ENCODE results near the gene ZNF445. TPM values are rescaled to one million over a fixed set of nuclear protein-coding genes. Genes with fewer than 3 reads are reported as not detected.

The ZNF445 gene
- polyA plus RNA-seq, 2 donors: 1.4 to 3.2 TPM

DNA sequence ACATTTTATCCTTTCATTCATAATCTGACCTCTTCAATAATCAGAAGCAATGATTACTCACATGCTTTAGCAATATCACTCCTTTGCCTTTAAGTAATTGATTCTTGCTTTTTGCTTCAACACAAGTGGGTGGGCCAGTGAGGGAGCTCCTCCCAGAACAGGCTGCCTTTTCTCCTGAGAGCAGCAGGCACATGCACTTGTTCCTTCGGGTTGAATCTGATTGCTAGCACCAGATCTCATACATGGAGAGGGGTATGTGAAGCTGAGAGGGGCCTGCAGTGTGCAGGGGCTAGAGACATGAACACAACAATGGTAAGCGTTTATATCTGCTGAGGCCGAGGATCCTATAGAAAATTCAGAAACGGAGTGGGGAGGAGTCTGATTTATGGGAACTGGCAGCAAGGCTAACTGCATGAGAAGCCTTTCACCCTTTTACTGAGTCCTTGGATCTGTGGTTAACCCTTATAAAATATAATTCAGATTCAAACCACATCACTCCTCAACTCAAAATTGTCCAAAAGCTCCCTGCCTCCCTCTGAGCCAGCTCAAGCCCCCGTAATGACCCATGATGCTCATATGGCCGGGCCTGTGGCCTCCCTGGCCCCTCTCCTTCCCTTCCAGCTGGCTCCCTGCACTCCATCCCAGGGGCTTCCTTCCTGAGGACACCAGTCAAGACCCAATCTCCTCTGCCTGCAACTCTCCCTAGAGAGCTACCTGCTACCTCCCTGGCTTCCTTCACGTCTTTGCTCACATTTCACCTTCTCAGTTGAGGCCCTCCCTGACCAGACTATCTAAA lies 32.4 kb downstream of the ZNF445 start:
- Histone ChIP-seq H3K36me3 (ENCODE audit: control insufficient read depth in 2 of 2, insufficient read depth in 2 of 2, low read length in 1 of 2) (peaks cover 19 to 20% of the 10 kb centered on the region in 2 donors), H3K4me3 (ENCODE audit: low read depth in 1 of 2, low read length in 2 of 2) (no peak overlapping the region), H3K27ac (ENCODE audit: low read depth in 2 of 2, low read length in 1 of 2) (no peak overlapping the region), H3K9me3 (ENCODE audit: control insufficient read depth in 2 of 2, insufficient read depth in 1 of 2, low read depth in 1 of 2, low read length in 1 of 2) (peaks cover 2 to 10% of the 10 kb centered on the region in 2 donors), H3K4me1 (ENCODE audit: control insufficient read depth in 2 of 2, insufficient read depth in 2 of 2, low read length in 1 of 2) (no peaks in the 10 kb centered on the region), H3K27me3 (ENCODE audit: control insufficient read depth in 1 of 2, insufficient read depth in 2 of 2, low read length in 2 of 2) (no peaks in the 10 kb centered on the region)
- 97 to 98% methylated on average over 7 of the region's 7 CpGs for WGBS, 2 donors

DNA sequence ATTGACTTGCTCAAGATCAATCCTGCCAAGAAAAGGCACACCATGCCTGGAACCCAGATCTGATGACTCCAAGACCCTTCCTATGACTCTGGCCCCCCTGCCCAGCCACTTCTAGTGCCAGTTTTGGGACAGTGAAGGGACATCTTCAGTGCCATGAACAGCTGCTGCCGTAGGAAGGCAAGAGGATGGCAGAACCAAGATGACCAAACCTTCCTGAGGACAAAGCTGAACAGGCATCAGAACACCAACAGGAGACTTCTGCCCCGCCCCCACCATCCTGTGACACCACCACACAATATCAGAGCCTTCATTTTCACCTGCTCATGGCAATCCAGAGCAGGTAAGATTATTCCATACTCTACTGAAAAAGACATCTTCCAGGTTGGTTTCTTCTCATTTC lies 33.0 kb downstream of the ZNF445 start:
- no peaks in the 10 kb centered on the region for H3K4me1 ChIP-seq (ENCODE audit: control insufficient read depth in 2 of 2, insufficient read depth in 2 of 2, low read length in 1 of 2)
- H3K36me3 ChIP-seq (ENCODE audit: control insufficient read depth in 2 of 2, insufficient read depth in 2 of 2, low read length in 1 of 2): peaks cover 17 to 18% of the 10 kb centered on the region in 2 donors
- H3K27ac ChIP-seq (ENCODE audit: low read depth in 2 of 2, low read length in 1 of 2): no peak overlapping the region
- H3K4me3 ChIP-seq (ENCODE audit: low read depth in 1 of 2, low read length in 2 of 2): no peak overlapping the region
- H3K9me3 ChIP-seq (ENCODE audit: control insufficient read depth in 2 of 2, insufficient read depth in 1 of 2, low read depth in 1 of 2, low read length in 1 of 2): peaks cover 2 to 10% of the 10 kb centered on the region in 2 donors
- no peaks in the 10 kb centered on the region for H3K27me3 ChIP-seq (ENCODE audit: control insufficient read depth in 1 of 2, insufficient read depth in 2 of 2, low read length in 2 of 2)
- 98 to 100% methylated on average over 2 of the region's 2 CpGs for WGBS, 2 donors

DNA sequence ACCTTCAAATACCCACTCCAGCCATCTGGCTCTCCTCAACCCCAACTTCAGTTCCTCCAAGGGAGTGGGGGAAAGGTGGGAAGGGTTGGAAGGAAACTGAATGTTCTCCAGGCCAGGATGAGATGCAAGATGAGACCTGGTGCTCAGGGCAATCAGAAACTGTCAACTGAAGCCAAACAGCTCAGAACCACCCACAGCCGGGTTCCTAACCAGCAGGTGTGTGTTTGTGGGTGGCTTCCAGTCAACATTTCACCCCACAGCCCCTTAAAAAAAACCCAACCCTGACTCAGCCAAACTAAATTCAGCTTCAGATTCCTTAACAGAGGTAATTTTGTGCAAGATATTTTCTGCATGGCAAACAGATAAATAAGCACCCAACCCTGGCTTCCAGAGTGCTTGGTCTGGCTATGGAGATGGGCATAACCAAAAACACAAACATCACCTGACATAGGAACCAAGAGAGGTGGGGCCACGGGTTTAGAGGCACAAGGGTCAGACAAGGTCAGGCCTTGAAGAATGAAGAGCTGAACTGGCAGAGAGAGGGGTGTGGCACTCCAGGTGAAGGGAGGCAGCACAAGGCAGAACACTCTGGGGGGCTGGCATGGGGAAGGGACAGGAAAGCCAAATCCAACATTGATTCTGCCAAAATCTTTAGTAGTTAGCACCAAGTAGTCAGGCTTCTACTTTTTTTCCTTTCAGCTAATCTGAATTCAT lies 34.7 kb downstream of the ZNF445 start:
- H3K4me1 ChIP-seq (ENCODE audit: control insufficient read depth in 2 of 2, insufficient read depth in 2 of 2, low read length in 1 of 2): no peaks in the 10 kb centered on the region
- H3K36me3 ChIP-seq (ENCODE audit: control insufficient read depth in 2 of 2, insufficient read depth in 2 of 2, low read length in 1 of 2): peaks cover 4 to 8% of the 10 kb centered on the region in 2 donors
- H3K4me3 ChIP-seq (ENCODE audit: low read depth in 1 of 2, low read length in 2 of 2): no peak overlapping the region
- no peaks in the 10 kb centered on the region for H3K27me3 ChIP-seq (ENCODE audit: control insufficient read depth in 1 of 2, insufficient read depth in 2 of 2, low read length in 2 of 2)
- peaks cover 2 to 6% of the 10 kb centered on the region in 2 donors for H3K9me3 ChIP-seq (ENCODE audit: control insufficient read depth in 2 of 2, insufficient read depth in 1 of 2, low read depth in 1 of 2, low read length in 1 of 2)
- no peak overlapping the region for H3K27ac ChIP-seq (ENCODE audit: low read depth in 2 of 2, low read length in 1 of 2)
- 64 to 65% methylated on average over 2 of the region's 2 CpGs for WGBS, 2 donors

DNA sequence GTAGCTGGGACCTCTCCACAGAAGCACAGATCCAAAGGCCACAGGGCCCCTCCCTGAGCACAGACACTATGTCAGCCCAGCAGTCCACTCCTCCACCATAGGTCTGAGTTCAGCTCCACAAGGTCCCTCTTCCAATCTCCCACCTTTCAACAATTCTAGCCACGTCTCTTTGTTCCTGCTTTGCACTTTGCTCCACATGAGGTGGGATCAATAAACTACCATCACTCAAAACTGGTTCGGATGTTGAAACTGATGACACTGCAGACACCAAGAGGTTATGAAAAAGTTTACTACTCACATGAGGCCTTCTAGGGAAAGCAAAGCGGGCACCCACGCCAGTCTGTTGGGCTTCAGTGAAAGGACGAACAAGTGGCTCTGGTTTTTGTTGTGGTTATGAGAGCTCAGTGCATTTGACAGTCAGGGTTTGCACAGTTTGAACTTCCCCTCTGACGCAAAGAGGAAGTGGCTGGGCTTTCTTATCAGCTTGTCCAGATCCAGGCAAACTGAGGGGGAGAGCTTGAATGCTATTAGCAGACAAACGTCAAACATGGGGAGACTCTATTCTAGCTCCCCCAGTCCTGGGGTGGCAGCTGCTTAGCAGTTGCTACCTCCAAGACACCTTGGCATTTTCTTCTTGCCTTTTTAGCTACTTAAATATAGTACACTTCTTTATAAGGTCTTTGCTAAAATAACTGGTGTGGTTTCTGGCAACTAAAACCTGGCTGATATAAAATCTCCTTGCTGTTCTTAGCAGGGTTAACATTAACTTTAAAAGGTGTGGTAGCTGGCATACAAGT lies 37.8 kb downstream of the ZNF445 start:
- peak overlapping the region; percentile 53 to 56 for H3K27ac ChIP-seq (ENCODE audit: low read depth in 2 of 2, low read length in 1 of 2)
- no peaks in the 10 kb centered on the region for H3K27me3 ChIP-seq (ENCODE audit: control insufficient read depth in 1 of 2, insufficient read depth in 2 of 2, low read length in 2 of 2)
- peaks cover 0 to 2% of the 10 kb centered on the region in 2 donors for H3K36me3 ChIP-seq (ENCODE audit: control insufficient read depth in 2 of 2, insufficient read depth in 2 of 2, low read length in 1 of 2)
- H3K9me3 ChIP-seq (ENCODE audit: control insufficient read depth in 2 of 2, insufficient read depth in 1 of 2, low read depth in 1 of 2, low read length in 1 of 2): no peaks in the 10 kb centered on the region
- 36 to 53% methylated on average over 7 of the region's 7 CpGs for WGBS, 2 donors
- H3K4me3 ChIP-seq (ENCODE audit: low read depth in 1 of 2, low read length in 2 of 2): no peak overlapping the region
- no peaks in the 10 kb centered on the region for H3K4me1 ChIP-seq (ENCODE audit: control insufficient read depth in 2 of 2, insufficient read depth in 2 of 2, low read length in 1 of 2)

DNA sequence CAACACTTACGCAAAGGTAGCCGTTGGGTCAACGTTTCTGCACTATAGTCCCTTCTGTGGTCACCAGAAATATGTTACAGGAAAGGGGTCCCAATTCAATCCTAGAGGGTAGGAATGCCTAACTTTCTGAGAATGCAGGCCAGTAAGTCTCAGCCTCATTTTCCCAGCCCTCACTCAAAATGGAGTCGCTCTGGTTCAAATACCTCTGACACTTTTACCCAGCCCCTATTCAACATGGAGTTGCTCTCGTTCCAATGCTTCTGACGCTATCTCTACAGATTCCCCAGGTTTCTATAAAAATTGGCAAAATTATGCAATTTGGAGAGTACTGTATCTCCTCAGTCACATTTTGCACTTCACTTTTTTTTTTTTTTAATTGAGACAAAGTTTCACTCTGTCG lies 39.7 kb downstream of the ZNF445 start:
- Histone ChIP-seq H3K27ac (ENCODE audit: low read depth in 2 of 2, low read length in 1 of 2) (no peak overlapping the region), H3K27me3 (ENCODE audit: control insufficient read depth in 1 of 2, insufficient read depth in 2 of 2, low read length in 2 of 2) (no peaks in the 10 kb centered on the region), H3K4me3 (ENCODE audit: low read depth in 1 of 2, low read length in 2 of 2) (no peak overlapping the region), H3K36me3 (ENCODE audit: control insufficient read depth in 2 of 2, insufficient read depth in 2 of 2, low read length in 1 of 2) (peaks cover 0 to under 1% of the 10 kb centered on the region in 2 donors), H3K9me3 (ENCODE audit: control insufficient read depth in 2 of 2, insufficient read depth in 1 of 2, low read depth in 1 of 2, low read length in 1 of 2) (no peaks in the 10 kb centered on the region), H3K4me1 (ENCODE audit: control insufficient read depth in 2 of 2, insufficient read depth in 2 of 2, low read length in 1 of 2) (no peaks in the 10 kb centered on the region)
- 96 to 98% methylated on average over 7 of the region's 7 CpGs for WGBS, 2 donors

DNA sequence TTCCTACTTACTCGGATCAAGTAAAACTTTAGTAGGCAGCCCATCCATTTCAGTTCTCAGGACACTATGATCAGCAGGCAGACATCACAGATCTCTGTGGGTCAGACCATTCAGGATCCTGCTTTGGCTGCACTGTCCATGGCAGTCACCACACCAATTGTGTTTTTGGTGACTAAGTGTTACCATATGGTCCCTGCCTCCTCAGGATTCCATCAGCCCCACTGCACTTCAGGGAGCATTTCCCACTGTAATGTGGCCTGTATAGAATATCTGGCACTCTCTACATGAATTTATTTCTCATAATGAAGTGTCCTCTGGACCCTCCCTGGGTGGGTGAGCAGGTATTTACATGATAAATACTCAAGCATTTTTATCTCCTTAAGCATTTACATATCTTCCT lies 41.3 kb downstream of the ZNF445 start:
- H3K9me3 ChIP-seq (ENCODE audit: control insufficient read depth in 2 of 2, insufficient read depth in 1 of 2, low read depth in 1 of 2, low read length in 1 of 2): no peaks in the 10 kb centered on the region

DNA sequence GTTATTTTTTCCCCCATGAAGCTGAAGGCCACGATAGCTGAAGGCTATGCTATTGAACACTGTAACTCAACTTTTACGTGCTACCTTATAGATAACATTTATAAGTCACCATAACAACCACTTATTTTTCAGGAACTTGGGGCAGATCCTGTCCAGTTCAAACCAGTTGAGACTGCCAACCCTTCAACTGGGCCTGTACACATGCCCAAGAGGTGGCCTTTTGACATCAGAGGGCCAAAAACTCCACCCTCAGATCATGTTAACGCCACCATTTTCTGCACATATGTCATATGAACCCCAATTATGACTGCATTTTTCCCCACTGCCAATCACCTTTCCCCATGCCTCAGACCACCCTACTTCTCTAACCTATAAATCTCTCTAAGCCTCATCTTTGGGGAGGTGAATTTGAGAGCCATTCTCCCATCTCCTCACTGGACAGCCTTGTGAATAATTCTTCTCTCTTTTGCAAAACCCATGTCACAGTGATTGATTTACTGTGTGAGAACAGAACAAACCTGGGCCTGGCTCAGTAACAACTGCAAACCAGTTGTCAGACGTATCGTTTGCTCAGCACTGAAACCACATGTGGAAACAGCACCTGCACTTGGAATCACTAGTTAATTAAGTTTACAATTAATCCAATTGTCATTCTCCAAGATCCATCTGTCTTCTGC lies 42.5 kb downstream of the ZNF445 start:
- Histone ChIP-seq H3K9me3 (ENCODE audit: control insufficient read depth in 2 of 2, insufficient read depth in 1 of 2, low read depth in 1 of 2, low read length in 1 of 2) (no peaks in the 10 kb centered on the region), H3K27ac (ENCODE audit: low read depth in 2 of 2, low read length in 1 of 2) (no peak overlapping the region), H3K27me3 (ENCODE audit: control insufficient read depth in 1 of 2, insufficient read depth in 2 of 2, low read length in 2 of 2) (no peaks in the 10 kb centered on the region), H3K4me3 (ENCODE audit: low read depth in 1 of 2, low read length in 2 of 2) (no peak overlapping the region), H3K4me1 (ENCODE audit: control insufficient read depth in 2 of 2, insufficient read depth in 2 of 2, low read length in 1 of 2) (no peaks in the 10 kb centered on the region), H3K36me3 (ENCODE audit: control insufficient read depth in 2 of 2, insufficient read depth in 2 of 2, low read length in 1 of 2) (no peaks in the 10 kb centered on the region)
- WGBS, 2 donors: 58% methylated on average over 5 of the region's 5 CpGs

More for the DNA sequence above, 41.3 kb downstream of the ZNF445 start:
- WGBS, 2 donors: 91 to 92% methylated on average over 1 of the region's 1 CpG
- Histone ChIP-seq H3K27me3 (ENCODE audit: control insufficient read depth in 1 of 2, insufficient read depth in 2 of 2, low read length in 2 of 2) (no peaks in the 10 kb centered on the region), H3K27ac (ENCODE audit: low read depth in 2 of 2, low read length in 1 of 2) (no peak overlapping the region), H3K36me3 (ENCODE audit: control insufficient read depth in 2 of 2, insufficient read depth in 2 of 2, low read length in 1 of 2) (no peaks in the 10 kb centered on the region), H3K4me3 (ENCODE audit: low read depth in 1 of 2, low read length in 2 of 2) (no peak overlapping the region), H3K4me1 (ENCODE audit: control insufficient read depth in 2 of 2, insufficient read depth in 2 of 2, low read length in 1 of 2) (no peaks in the 10 kb centered on the region)

DNA sequence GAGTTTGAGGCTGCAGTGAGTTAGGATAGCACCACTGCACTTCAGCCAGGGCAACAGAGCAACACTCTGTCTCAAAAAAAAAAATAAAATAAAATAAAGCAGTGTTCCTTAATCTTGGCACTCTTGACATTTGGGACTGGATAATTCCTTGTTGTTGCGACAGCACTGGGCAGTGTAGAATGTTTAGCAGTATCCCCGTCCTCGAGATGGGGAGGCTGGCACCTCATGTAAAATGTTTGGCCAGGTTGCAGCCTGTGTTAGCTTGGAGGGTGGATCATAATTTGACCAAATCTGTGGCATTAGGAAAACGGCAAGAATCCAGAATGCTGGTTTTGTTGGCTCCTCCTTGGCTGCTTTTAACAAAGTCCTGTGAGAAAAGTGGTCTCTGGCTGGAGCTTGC lies 47.0 kb downstream of the ZNF445 start:
- no peaks in the 10 kb centered on the region for H3K9me3 ChIP-seq (ENCODE audit: control insufficient read depth in 2 of 2, insufficient read depth in 1 of 2, low read depth in 1 of 2, low read length in 1 of 2)
- H3K4me3 ChIP-seq (ENCODE audit: low read depth in 1 of 2, low read length in 2 of 2): no peak overlapping the region
- 69 to 71% methylated on average over 4 of the region's 4 CpGs for WGBS, 2 donors
- no peak overlapping the region for H3K27ac ChIP-seq (ENCODE audit: low read depth in 2 of 2, low read length in 1 of 2)
- H3K4me1 ChIP-seq (ENCODE audit: control insufficient read depth in 2 of 2, insufficient read depth in 2 of 2, low read length in 1 of 2): no peaks in the 10 kb centered on the region
- H3K27me3 ChIP-seq (ENCODE audit: control insufficient read depth in 1 of 2, insufficient read depth in 2 of 2, low read length in 2 of 2): no peaks in the 10 kb centered on the region
- H3K36me3 ChIP-seq (ENCODE audit: control insufficient read depth in 2 of 2, insufficient read depth in 2 of 2, low read length in 1 of 2): no peaks in the 10 kb centered on the region

DNA sequence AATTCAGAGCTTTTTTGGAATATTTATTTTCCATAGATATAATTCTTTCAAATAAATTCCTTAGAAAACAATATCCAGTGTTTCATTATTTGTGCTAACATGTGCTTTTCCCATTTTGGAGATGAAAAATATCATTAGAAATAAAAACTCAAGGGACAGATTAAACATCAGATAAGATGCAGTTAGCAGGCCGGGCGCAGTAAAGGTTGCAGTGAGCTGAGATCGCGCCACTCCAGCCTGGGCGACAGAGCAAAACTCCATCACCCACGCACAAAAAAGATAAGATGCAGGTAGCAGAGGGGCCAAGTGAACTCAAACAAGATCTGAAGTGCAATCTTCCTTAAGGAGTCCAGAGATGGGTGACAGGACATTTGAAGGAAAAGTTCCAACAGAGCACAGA lies 48.0 kb downstream of the ZNF445 start:
- H3K4me3 ChIP-seq (ENCODE audit: low read depth in 1 of 2, low read length in 2 of 2): no peak overlapping the region
- H3K27me3 ChIP-seq (ENCODE audit: control insufficient read depth in 1 of 2, insufficient read depth in 2 of 2, low read length in 2 of 2): no peaks in the 10 kb centered on the region
- 88 to 93% methylated on average over 6 of the region's 6 CpGs for WGBS, 2 donors
- H3K36me3 ChIP-seq (ENCODE audit: control insufficient read depth in 2 of 2, insufficient read depth in 2 of 2, low read length in 1 of 2): no peaks in the 10 kb centered on the region
- H3K9me3 ChIP-seq (ENCODE audit: control insufficient read depth in 2 of 2, insufficient read depth in 1 of 2, low read depth in 1 of 2, low read length in 1 of 2): no peaks in the 10 kb centered on the region
- H3K27ac ChIP-seq (ENCODE audit: low read depth in 2 of 2, low read length in 1 of 2): no peak overlapping the region
- peaks cover 0 to 2% of the 10 kb centered on the region in 2 donors for H3K4me1 ChIP-seq (ENCODE audit: control insufficient read depth in 2 of 2, insufficient read depth in 2 of 2, low read length in 1 of 2)

All from esophagus (tissue), 2 donors.